GM23248 (cell line): ENCODE measurements around the gene HOXB3.

Experiments
- EZH2 ChIP-seq: fragments of 200-600 bp; sonication (generic); IDR thresholded peaks from 2 replicates; pipeline ENCODE4 v1.6.1; 2018; ENCODE audit warnings: antibody characterized with exemption, mild to moderate bottlenecking; ENCODE audit not compliant: insufficient read depth, poor library complexity, severe bottlenecking
- EZH2phosphoT487 ChIP-seq: fragments of 200-600 bp; sonication (generic); IDR thresholded peaks from 2 replicates; pipeline ENCODE4 v1.6.1; 2018; ENCODE audit warnings: antibody characterized with exemption, moderate library complexity, mild to moderate bottlenecking, low read depth; ENCODE audit not compliant: insufficient read depth

- no peak for TF ChIP-seq EZH2phosphoT487
- TF ChIP-seq EZH2, result no peak
These were observed 25.0 kb downstream of the HOXB3 start for GRCh38 chr17:48565022-48565554.
